Measurements from ENCODE around the gene OR51D1. TPM values are rescaled to one million over a fixed set of nuclear protein-coding genes. Genes with fewer than 3 reads are reported as not detected.

OR51D1 gene
- total and polyA plus RNA-seq, 2 of the 8 experiments (the other 6 are each of a cell fraction or from before 2014, with no cell fraction given): not detected

DNA sequence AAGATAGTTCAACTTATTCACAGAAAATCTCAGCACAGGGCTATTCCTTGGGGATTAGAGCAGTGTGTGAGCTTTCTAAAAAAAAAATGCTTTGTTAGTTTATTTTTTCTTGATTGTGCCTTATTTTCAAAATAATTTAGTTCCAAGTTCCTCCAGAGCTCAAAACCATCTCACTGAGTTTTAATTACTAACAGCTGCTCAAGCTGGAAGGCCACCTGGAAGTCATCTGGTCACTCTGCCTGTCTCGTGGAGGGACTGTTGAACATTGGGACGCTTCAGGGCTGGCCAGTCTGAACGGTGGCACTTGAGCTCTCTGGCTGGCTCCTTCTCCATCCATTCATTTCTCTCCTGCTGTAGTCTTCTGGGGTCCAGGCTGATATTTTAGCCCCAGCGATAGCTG is 10.5 kb downstream of the OR51D1 start:
- Histone ChIP-seq H2BK15ac (ENCODE audit: low read length) (no peak overlapping the region), H4K91ac (replicated peaks; ENCODE audit: insufficient read length, low read length) (no peak overlapping the region), H2BK20ac (ENCODE audit: low read length) (no peak overlapping the region), H3K4me1 (replicated peaks in 1 of 4; ENCODE audit: control insufficient read depth in 3 of 4, insufficient read depth in 4 of 4, low read length in 3 of 4) (no peaks in the 10 kb centered on the region), H3K79me1 (ENCODE audit: low read depth, low read length) (no peaks in the 10 kb centered on the region), H3K9ac (replicated peaks in 1 of 4; ENCODE audit: extremely low read depth in 1 of 4, low read depth in 3 of 4, low read length in 3 of 4) (no peak overlapping the region), H4K8ac (ENCODE audit: extremely low read depth, insufficient read depth, low read length) (no peak overlapping the region), H3K4me3 (ENCODE audit: extremely low read depth in 1 of 4, insufficient read depth in 2 of 4, low read depth in 3 of 4, low read length in 4 of 4) (no peak overlapping the region), H2BK5ac (ENCODE audit: low read depth, low read length) (no peak overlapping the region), H3K27ac (ENCODE audit: low read depth, low read length) (no peak overlapping the region), H2BK120ac (replicated peaks; ENCODE audit: low read depth, low read length) (no peak overlapping the region), H3K79me2 (ENCODE audit: control insufficient read depth in 1 of 2, insufficient read depth in 2 of 2, low read length in 2 of 2) (no peaks in the 10 kb centered on the region), H2AFZ (ENCODE audit: low read length) (no peak overlapping the region), H2BK12ac (ENCODE audit: low read depth, low read length) (no peak overlapping the region), H3K23ac (ENCODE audit: insufficient read length) (no peak overlapping the region), H4K5ac (ENCODE audit: insufficient read length, low read depth, low read length) (no peak overlapping the region), H3K27me3 (replicated peaks in 1 of 4; ENCODE audit: control insufficient read depth in 3 of 4, extremely low read depth in 1 of 4, insufficient read depth in 3 of 4, low read length in 3 of 4) (no peaks in the 10 kb centered on the region), H3K18ac (ENCODE audit: extremely low read depth, low read length) (no peak overlapping the region), H3K56ac (replicated peaks; ENCODE audit: insufficient read length, low read depth, low read length) (no peak overlapping the region), H3K9me3 (ENCODE audit: insufficient read depth in 2 of 2, low read depth in 1 of 2, low read length in 1 of 2) (no peaks in the 10 kb centered on the region; a peak in 1 of 4 replicates), H3K14ac (ENCODE audit: insufficient read length) (no peak overlapping the region), H3K23me2 (ENCODE audit: low read depth, low read length) (no peaks in the 10 kb centered on the region), H4K20me1 (replicated peaks in 1 of 2; ENCODE audit: control insufficient read depth in 1 of 2, insufficient read depth in 2 of 2, low read length in 2 of 2) (no peaks in the 10 kb centered on the region), H2AK5ac (ENCODE audit: low read depth, low read length) (no peak overlapping the region), H3K36me3 (ENCODE audit: control insufficient read depth in 2 of 4, insufficient read depth in 4 of 4, low read length in 3 of 4) (no peaks in the 10 kb centered on the region), H3K4ac (replicated peaks; ENCODE audit: insufficient read length, low read depth, low read length) (no peak overlapping the region), H3K4me2 (ENCODE audit: insufficient read depth in 1 of 2, low read depth in 2 of 2, low read length in 2 of 2) (no peak overlapping the region)
- FAIRE-seq: no peak
- 90% methylated on average over 4 of the region's 4 CpGs; no CpG with 5 or more reads in 1 of the 2 experiments for WGBS, 2 experiments (ENCODE audit: extremely low coverage in 1 of 2, insufficient coverage in 1 of 2, insufficient read length in 1 of 2, insufficient replicate concordance in 2 of 2, low coverage in 1 of 2, low lambda C conversion rate in 2 of 2, missing lambda C conversion rate in 1 of 2)
- no peak for DNase-seq (ENCODE audit: low read depth in 1 of 2, low spot score in 2 of 2)
- CTCF ChIA-PET (ENCODE audit: partially characterized antibody): interaction anchor here (0.8 to 5.4 kb wide), 6 partner anchors 11 to 188 kb away, joined by 3 to 30 read pairs (median 3); partner anchors contain the start of gene OR51D1
- POLR2A ChIA-PET (ENCODE audit: partially characterized antibody): no interaction called here
- no peak for TF ChIP-seq EP300 (IDR thresholded peaks at IDR 0.05; ENCODE audit: borderline replicate concordance in 1 of 2, low read depth in 2 of 2, low read length in 2 of 2)
- TF ChIP-seq PHF8 (conservative IDR thresholded peaks at IDR 0.05; ENCODE audit: low read depth, low read length): no peak
- no peak for TF ChIP-seq SIN3A (conservative IDR thresholded peaks at IDR 0.05 in 1 of 2, IDR thresholded peaks at IDR 0.05 in 1 of 2; ENCODE audit: low read depth in 1 of 2, low read length in 2 of 2)
- TF ChIP-seq HDAC2 (IDR thresholded peaks at IDR 0.05; ENCODE audit: borderline replicate concordance in 1 of 2, low read depth in 2 of 2, low read length in 2 of 2): no peak
- TF ChIP-seq KDM1A (IDR thresholded peaks at IDR 0.05; ENCODE audit: borderline replicate concordance, low read length): no peak
- TF ChIP-seq SIX5 (IDR thresholded peaks at IDR 0.05; ENCODE audit: low read depth, low read length): no peak
- no peak for TF ChIP-seq SP2 (IDR thresholded peaks at IDR 0.05; ENCODE audit: low read length)
- no peak for TF ChIP-seq ZNF274 (IDR thresholded peaks at IDR 0.05; ENCODE audit: borderline replicate concordance, extremely low read depth, low read length)
- no peak for TF ChIP-seq NANOG (IDR thresholded peaks at IDR 0.05; ENCODE audit: insufficient read depth, low read depth, low read length, poor library complexity, severe bottlenecking)
- no peak for TF ChIP-seq KDM4A (IDR thresholded peaks at IDR 0.05; ENCODE audit: low read depth, low read length, severe bottlenecking)
- TF ChIP-seq JUN (IDR thresholded peaks at IDR 0.05; ENCODE audit: low read depth, low read length): no peak
- no peak for TF ChIP-seq RXRA (IDR thresholded peaks at IDR 0.05; ENCODE audit: insufficient read depth, low read depth, low read length)
- no peak for TF ChIP-seq BRCA1 (IDR thresholded peaks at IDR 0.05; ENCODE audit: low read depth, low read length)
- TF ChIP-seq NRF1 (IDR thresholded peaks at IDR 0.05; ENCODE audit: low read depth, low read length): no peak
